ELF-1 (cell line): ENCODE results near the gene POU5F1.
A peak's percentile ranks its signal among the peaks of the same experiment; 100 is the strongest.

Source experiments
- DNase-seq: peaks from one replicate; pipeline ENCODE4 v3.0.0-alpha.2; 2016; ENCODE audit warnings: low read depth, low spot score

The POU5F1 gene

GRCh38 chr6:31140643-31141042 is 29.8 kb downstream of the POU5F1 start:
- no peak for DNase-seq

GRCh38 chr6:31139599-31139998 is 30.9 kb downstream of the POU5F1 start:
- DNase-seq: peak; percentile 83

- DNase-seq: no peak
Observed at GRCh38 chr6:31138982-31139381, 31.5 kb downstream of the POU5F1 start, which contains the start of gene PSORS1C2. TSS of gene PSORS1C2 (minus strand) at chr6:31139066. CDS start at chr6:31139026, 40 bp downstream.

- no peak for DNase-seq
Observed at GRCh38 chr6:31135710-31136109, 34.8 kb downstream of the POU5F1 start.

GRCh38 chr6:31132806-31133205 is 37.7 kb downstream of the POU5F1 start:
- no peak for DNase-seq

- DNase-seq: peak; percentile 30
Observed at GRCh38 chr6:31131595-31131994, 38.9 kb downstream of the POU5F1 start.

- no peak for DNase-seq
Observed at GRCh38 chr6:31130751-31131150, 39.7 kb downstream of the POU5F1 start.

GRCh38 chr6:31129130-31129529 is 41.4 kb downstream of the POU5F1 start:
- no peak for DNase-seq

- DNase-seq: peak; percentile 84
Observed at GRCh38 chr6:31128093-31128676, 42.3 kb downstream of the POU5F1 start.

- no peak for DNase-seq
Observed at GRCh38 chr6:31126396-31127175, 43.9 kb downstream of the POU5F1 start.

- no peak for DNase-seq
Observed at GRCh38 chr6:31125586-31126363, 44.7 kb downstream of the POU5F1 start.

- no peak for DNase-seq
Observed at GRCh38 chr6:31125162-31125561, 45.3 kb downstream of the POU5F1 start.

- DNase-seq: no peak
Observed at GRCh38 chr6:31122791-31123706, 47.4 kb downstream of the POU5F1 start.

GRCh38 chr6:31121131-31121790 is 49.2 kb downstream of the POU5F1 start:
- no peak for DNase-seq

GRCh38 chr6:31120151-31120915 is 50.1 kb downstream of the POU5F1 start, which contains the start of gene CDSN:
TSS of gene CDSN (minus strand) at chr6:31120446. CDS start at chr6:31120419, 27 bp downstream.
- no peak for DNase-seq

GRCh38 chr6:31118178-31118577 is 52.3 kb downstream of the POU5F1 start:
- no peak for DNase-seq

GRCh38 chr6:31116661-31117385 is 53.7 kb downstream of the POU5F1 start:
- DNase-seq: no peak

GRCh38 chr6:31115941-31116560 is 54.4 kb downstream of the POU5F1 start:
- no peak for DNase-seq
